GM18505 (cell line): ENCODE measurements around the gene NEK7.
A peak's percentile ranks its signal among the peaks of the same experiment; 100 is the strongest.
"Not testable (repeated sequence)": the region's sequence is repeated elsewhere in the genome, so short reads cannot be mapped to it uniquely, and the experiment has no call there.

Experiments used
- ATAC-seq: cut with Tn5 transposase; IDR thresholded peaks from one replicate; pipeline ENCODE4 v1.9.1; 2021; ENCODE audit not compliant: unreplicated experiment
- POLR2A ChIP-seq: IDR thresholded peaks from 4 replicates; pipeline ENCODE4 v1.6.1; 2011; ENCODE audit warnings: borderline replicate concordance; ENCODE audit not compliant: insufficient read depth, insufficient read length; ENCODE audit errors: extremely low read depth

Gene NEK7

GRCh38 chr1:198125995-198126735, 30.6 kb upstream of the NEK7 start:
- ATAC-seq: no peak
- TF ChIP-seq POLR2A: no peak

GRCh38 chr1:198128533-198128932, 28.3 kb upstream of the NEK7 start:
- no peak for TF ChIP-seq POLR2A
- ATAC-seq: no peak

- ATAC-seq: not testable (repeated sequence)
These were observed 26.7 kb upstream of the NEK7 start for GRCh38 chr1:198130053-198130452.

GRCh38 chr1:198132060-198132781, 24.6 kb upstream of the NEK7 start:
- TF ChIP-seq POLR2A: no peak
- peak; percentile 83 for ATAC-seq

- no peak for ATAC-seq
- no peak for TF ChIP-seq POLR2A
These were observed 22.5 kb upstream of the NEK7 start for GRCh38 chr1:198134252-198134651.

GRCh38 chr1:198135366-198135765, 21.4 kb upstream of the NEK7 start:
- no peak for ATAC-seq

GRCh38 chr1:198141668-198142351, 15.0 kb upstream of the NEK7 start:
- no peak for TF ChIP-seq POLR2A
- ATAC-seq: no peak

More at GRCh38 chr1:198135366-198135765, 21.4 kb upstream of the NEK7 start:
- TF ChIP-seq POLR2A: no peak

- no peak for TF ChIP-seq POLR2A
- ATAC-seq: no peak
These were observed 13.0 kb upstream of the NEK7 start for GRCh38 chr1:198143797-198144196.

- TF ChIP-seq POLR2A: no peak
These were observed 9.6 kb upstream of the NEK7 start for GRCh38 chr1:198147216-198147615.

GRCh38 chr1:198150369-198150768, 6.4 kb upstream of the NEK7 start:
- no peak for TF ChIP-seq POLR2A
- no peak for ATAC-seq

More at GRCh38 chr1:198147216-198147615, 9.6 kb upstream of the NEK7 start:
- ATAC-seq: no peak

GRCh38 chr1:198151688-198152087, 5.1 kb upstream of the NEK7 start:
- no peak for ATAC-seq
- no peak for TF ChIP-seq POLR2A

- TF ChIP-seq POLR2A: no peak
- ATAC-seq: no peak
These were observed 3.7 kb upstream of the NEK7 start for GRCh38 chr1:198153103-198153502.

- no peak for ATAC-seq
These were observed 3.0 kb upstream of the NEK7 start for GRCh38 chr1:198153804-198154203.

GRCh38 chr1:198155253-198155652, 1.5 kb upstream of the NEK7 start:
- no peak for ATAC-seq
- TF ChIP-seq POLR2A: no peak

More at GRCh38 chr1:198153804-198154203, 3.0 kb upstream of the NEK7 start:
- no peak for TF ChIP-seq POLR2A
